ENCODE results near the gene RAC2.

The RAC2 gene

DNA sequence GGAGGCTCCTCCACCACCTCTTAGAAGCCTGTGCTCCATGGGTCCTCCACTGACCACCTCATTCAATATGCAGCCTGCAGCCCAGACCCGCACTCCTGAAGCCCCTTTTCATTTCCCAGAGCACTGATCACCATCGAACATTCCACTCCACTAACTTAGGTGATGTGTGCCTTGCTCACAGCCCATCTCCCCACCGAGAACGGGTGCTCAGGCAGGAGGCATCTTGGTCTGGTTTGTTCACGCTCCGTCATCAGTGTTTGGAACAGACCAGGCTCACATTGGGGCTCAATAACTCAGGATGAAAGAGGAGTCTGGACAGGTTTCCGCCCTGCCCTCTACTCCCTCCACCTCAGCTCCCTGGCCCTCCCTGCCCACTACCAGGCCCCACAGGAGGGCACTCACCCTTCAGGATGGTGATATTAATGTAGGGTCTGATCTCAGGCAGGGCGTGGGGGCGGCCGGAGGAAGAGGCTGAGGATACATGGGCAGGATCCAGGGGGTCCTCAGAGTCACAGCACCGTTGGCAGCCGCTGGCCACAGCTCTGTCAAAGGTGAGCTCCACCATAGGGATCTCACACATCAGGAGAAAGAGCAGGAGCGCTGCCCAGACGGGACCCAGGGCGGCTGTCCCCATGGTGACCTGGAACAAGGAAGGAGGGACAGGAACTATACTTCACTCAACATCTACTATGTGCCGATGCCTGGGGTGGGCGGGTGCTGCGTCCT lies 59.1 kb downstream of the RAC2 start:
- DNase-seq = no peak

DNA sequence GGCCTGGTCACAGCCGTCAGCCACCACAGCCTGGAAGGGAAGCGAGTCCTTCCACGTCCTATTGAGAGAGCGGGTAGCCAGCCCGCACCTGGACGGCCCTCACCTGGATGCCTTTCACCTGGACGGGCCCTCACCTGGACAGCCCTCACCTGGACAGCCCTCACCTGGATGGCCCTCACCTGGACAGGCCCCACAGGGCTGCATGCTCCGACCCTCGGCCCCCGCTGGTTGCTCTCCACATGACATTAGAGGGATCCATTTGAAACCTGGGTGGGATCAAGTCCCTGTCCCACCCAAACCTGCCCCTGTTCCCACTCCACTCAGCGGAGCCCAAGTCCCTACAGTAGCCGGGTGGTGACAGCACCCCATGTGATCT lies 59.7 kb downstream of the RAC2 start:
- DNase-seq = no peak

- peak; percentile 34 for DNase-seq
These were observed 60.4 kb downstream of the RAC2 start for GRCh38 chr22:37183432-37184379.

DNA sequence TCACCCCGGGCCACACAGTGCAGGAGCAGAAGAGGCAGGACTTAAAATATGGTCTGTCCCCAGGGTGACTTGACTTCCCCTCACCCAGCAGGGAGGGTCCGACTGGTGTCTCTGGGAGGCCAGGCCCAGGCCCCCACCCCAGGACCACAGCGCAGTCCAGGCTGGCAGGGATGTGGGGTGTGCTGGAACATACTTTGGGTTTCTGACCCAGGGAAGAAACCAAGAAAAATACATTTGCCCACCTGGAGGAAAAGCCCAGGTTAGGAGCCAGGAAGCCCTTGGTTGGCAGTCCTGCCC lies 61.2 kb downstream of the RAC2 start:
- no peak for DNase-seq

DNA sequence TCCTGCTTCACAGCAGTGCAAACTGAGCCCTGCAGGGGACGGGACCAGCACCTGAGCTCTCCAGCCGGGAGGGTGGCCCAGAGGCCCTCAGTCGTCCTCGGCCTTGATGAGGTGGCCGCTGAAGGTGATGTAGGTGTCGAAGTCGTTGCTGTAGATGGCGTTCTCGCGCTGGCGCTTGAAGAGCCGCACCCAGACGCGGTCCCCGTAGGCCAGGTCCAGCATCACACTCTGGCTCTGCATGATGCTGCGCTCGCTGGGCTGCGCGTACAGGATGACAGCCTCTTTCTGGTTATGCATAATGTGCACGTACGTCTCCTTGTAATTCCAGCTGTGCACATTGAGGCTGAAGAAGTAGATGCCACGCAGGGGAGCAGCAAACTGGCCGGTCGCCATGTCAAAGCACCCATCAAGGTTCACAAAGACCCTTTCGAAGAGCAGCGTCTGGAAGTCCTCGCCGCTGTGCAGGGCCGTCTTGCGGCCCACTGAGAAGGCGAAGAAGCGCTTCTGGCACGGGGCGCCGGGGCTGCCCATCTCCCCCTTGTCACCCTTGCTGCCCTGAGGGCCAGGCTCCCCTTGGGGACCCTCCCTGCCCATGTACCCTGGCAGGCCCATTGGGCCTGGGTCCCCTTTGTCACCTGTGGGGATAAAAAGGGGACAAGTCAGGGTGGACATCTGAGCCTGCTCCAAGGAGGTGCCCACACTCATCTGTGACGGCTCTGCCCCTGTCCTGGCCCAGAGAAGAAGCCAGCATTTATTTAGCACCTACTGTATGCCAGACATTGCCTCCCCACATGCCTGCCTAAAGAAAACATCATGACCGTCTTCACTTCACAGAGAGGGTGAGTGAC lies 61.7 kb downstream of the RAC2 start:
- no peak for DNase-seq

GRCh38 chr22:37181681-37182080 lies 62.4 kb downstream of the RAC2 start:
- DNase-seq = no peak

DNA sequence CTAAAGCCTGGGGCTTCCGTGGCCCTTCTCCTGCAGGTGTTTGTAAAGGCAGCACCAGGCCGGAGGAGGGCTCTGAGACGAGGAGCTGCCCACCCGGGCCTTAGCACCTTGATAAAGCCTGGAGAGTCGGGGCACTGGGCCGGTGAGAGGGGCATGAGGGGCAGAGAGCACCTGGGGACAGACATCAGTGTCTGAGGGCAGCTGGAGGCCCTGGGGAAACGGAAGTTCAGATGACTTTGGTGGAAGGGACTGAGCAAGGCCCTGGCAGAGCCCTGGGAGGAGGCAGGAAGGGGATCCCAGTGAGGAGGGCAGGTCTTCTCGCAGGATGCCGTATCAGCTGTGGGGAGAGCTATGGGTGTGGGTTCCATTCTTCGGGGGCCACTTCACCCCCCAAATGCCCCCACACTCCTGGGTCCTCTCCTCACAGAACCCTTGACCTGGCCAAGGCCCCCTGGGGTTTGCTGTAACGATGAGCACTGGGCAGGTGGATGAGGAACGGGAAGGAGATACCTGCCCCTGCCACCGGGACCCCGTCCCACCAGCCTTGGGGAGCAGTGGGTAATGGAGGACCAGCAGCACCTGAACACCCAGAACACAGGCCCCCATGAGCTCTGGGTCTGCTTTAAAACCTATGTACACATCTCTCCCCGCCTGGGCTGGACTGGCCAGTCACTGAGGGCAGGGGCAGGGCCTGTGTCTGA lies 63.4 kb downstream of the RAC2 start:
- DNase-seq = no peak

DNA sequence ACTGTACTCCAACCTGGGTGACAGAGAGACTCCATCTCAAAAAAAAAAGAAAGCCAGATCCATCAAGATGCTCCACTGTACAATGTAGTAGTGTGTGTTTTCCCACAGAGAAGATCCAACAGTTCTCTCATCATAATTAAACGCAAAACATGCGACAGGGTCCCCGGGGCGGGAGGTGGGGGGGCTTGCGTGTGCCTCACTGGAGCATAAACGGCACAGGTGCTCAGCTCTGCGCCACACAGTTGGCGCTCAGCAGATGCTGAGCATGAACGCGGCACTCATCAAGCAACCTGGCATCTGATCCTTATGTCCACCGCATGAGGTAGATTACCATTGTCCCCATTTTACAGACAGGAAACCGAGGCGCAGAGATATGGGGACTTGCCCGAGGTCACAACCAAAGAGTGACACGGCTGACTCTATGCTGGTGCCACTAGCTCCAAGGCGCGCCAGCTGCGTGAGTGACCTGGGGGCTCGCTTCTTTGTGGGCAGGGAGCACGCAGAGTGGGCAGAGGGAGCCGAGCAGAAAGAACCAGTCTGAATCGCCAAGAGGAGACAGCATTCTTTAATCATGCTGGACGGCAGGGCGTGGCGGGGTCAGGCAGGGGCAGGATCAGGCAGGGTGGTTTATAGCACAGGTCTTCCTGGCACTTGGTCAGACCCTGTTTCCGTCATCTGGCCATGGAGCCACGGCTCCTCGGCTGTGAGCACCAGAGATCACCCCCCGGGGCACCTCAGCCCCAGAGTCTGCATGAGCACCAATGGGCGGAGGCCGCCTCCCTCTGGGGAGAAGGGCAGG lies 64.2 kb downstream of the RAC2 start:
- DNase-seq = no peak

DNA sequence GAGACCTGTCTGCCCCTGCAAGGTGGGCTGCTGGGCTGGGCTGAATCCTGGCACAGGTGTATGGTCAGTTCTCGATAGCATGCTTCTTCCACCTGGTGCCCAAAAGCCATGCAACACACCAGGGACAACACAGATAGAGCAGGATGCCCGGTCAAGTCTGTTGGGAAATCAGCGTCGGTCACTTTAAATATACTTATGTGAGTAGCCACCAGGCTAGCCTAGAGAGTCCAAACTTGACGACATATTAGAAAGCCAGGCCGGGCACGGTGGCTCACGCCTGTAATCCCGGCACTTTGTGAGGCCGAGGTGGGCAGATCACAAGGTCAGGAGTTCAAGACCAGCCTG lies 65.0 kb downstream of the RAC2 start:
- DNase-seq = no peak

DNA sequence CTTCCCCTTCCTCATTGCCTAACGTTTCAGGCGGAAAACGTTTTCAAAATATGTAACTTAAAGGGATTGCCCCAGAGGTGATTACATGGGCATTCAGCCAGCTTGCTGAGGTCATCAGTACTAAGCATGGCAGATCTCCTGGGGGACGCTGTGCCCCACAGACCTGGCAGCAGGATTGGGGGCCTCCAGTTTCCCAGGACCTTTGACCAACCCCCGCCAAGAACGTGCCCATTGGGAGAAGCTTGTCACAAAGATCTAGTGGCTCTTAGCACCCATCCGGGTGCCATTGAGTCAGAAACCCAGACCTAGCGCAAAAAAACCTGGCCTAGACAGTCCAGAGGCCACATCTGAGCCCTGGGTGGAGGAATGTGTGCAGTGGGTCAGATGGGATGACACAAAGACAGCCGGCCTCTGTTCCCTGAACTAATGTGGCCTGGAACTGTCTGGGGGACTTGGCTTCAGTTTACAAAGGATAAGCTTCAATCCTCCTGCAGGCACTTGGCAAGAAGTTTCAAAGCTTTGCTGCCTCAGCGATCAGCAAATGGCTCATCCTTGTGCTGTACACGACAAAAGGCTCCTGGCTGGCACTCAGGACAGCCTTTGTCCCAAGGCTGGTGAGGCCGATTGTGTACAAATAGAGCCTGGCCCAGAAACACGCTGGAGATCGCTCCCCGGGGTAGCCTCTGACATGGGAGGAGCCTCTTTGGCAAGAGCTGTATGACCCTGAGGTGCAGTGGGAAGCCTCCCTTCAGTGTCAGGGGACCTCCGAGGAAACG lies 65.5 kb downstream of the RAC2 start:
- DNase-seq = no peak

DNA sequence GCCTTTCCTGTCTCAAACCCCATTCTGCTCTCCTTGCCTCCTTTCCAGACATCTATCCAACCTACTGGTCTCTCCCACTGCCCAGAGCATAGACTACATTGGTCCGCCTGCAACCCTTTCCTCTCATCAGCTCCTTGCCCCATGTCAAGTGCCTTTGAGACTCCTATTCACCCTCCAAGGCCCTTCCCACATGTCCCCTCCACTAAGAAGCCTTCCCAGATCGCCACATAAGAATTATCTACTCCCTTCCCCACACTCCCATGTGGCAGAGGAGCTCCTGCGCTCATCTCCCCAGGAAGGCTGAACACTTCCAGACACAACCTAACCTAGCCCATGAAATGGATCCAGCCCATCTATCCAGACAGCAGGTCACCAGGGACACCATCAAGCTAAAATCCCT lies 66.3 kb downstream of the RAC2 start:
- DNase-seq = no peak

DNA sequence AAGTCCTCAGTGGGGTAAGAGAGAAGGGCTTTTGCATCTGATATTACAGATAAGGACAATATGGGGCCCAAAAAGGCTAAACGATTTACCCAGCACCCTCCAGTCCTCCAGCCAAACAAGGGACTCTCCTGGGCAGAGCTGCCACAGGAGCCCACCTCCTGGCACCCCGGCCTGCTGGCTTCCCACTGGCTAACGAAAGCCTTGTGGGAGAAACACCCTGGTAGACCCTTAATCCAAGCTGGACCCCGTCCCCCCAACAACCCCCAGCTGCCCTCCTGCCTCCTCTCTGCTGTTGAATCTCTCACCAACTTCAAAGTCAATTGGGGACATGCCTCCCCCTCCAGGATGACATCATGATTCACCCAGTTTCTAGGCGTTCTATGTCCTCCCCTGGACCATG lies 66.8 kb downstream of the RAC2 start:
- DNase-seq = no peak

GRCh38 chr22:37176464-37177061 lies 67.5 kb downstream of the RAC2 start:
- DNase-seq = no peak

GRCh38 chr22:37175414-37176281 lies 68.4 kb downstream of the RAC2 start:
- no peak for DNase-seq

Measured in CD4-positive, alpha-beta T cell treated with Interleukin-17A for 4 hours (primary cell).